ENCODE results near the gene BOC.

BOC gene

DNA sequence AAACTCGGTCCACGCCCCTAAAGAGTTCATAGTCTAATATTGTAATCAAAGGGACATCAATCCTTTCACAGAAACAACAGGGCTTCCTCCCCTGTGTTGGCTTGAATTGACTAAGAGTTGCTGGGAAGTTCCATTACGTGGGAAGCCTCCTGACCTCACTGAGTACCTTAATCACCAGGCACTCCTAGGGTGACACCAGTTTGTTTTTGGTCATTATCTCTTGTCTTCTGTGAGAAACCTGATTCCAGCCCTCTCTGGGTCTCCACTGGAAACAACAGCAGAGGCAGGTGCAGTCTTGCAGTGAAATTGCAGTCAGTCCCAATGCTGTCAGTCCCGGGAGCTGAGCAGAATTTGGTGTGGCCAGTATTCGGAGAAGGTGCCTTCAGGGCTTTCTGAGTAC lies 55.4 kb downstream of the BOC start:
- TF ChIP-seq EGR1 (IDR thresholded peaks at IDR 0.05) (no peak), TCF12 (IDR thresholded peaks at IDR 0.05; ENCODE audit: low read depth) (no peak), FOXM1 (IDR thresholded peaks at IDR 0.05; ENCODE audit: borderline replicate concordance, low read depth) (no peak), RAD21 (IDR thresholded peaks at IDR 0.05; ENCODE audit: low read depth) (no peak)
- TF ChIP-seq, protein P1, sequence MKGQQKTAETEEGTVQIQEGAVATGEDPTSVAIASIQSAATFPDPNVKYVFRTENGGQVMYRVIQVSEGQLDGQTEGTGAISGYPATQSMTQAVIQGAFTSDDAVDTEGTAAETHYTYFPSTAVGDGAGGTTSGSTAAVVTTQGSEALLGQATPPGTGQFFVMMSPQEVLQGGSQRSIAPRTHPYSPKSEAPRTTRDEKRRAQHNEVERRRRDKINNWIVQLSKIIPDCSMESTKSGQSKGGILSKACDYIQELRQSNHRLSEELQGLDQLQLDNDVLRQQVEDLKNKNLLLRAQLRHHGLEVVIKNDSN (IDR thresholded peaks at IDR 0.05), result no peak

DNA sequence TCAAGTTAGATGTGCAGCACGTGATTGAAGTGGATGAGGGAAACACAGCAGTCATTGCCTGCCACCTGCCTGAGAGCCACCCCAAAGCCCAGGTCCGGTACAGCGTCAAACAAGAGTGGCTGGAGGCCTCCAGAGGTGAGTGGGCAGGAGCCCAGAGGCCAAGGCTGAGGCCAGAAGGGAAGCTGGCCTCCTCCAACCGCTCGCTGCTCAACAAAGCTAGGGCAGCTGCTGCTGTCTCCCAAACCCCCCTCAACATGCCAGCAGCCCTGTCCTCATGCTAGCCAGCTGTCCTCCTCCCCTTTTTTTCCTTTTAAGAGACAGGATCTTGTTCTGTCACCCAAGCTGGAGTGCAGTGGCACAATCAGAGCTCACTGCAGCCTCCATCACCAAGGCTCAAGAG lies 57.0 kb downstream of the BOC start:
- no peak for TF ChIP-seq TAF1 (IDR thresholded peaks at IDR 0.05; ENCODE audit: low read depth)
- TF ChIP-seq TEAD4 (IDR thresholded peaks at IDR 0.05), result no peak
- TF ChIP-seq, protein P2, sequence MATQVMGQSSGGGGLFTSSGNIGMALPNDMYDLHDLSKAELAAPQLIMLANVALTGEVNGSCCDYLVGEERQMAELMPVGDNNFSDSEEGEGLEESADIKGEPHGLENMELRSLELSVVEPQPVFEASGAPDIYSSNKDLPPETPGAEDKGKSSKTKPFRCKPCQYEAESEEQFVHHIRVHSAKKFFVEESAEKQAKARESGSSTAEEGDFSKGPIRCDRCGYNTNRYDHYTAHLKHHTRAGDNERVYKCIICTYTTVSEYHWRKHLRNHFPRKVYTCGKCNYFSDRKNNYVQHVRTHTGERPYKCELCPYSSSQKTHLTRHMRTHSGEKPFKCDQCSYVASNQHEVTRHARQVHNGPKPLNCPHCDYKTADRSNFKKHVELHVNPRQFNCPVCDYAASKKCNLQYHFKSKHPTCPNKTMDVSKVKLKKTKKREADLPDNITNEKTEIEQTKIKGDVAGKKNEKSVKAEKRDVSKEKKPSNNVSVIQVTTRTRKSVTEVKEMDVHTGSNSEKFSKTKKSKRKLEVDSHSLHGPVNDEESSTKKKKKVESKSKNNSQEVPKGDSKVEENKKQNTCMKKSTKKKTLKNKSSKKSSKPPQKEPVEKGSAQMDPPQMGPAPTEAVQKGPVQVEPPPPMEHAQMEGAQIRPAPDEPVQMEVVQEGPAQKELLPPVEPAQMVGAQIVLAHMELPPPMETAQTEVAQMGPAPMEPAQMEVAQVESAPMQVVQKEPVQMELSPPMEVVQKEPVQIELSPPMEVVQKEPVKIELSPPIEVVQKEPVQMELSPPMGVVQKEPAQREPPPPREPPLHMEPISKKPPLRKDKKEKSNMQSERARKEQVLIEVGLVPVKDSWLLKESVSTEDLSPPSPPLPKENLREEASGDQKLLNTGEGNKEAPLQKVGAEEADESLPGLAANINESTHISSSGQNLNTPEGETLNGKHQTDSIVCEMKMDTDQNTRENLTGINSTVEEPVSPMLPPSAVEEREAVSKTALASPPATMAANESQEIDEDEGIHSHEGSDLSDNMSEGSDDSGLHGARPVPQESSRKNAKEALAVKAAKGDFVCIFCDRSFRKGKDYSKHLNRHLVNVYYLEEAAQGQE (IDR thresholded peaks at IDR 0.05; ENCODE audit: low read depth), result no peak
- TF ChIP-seq EP300 (IDR thresholded peaks at IDR 0.05; ENCODE audit: borderline replicate concordance), result no peak

DNA sequence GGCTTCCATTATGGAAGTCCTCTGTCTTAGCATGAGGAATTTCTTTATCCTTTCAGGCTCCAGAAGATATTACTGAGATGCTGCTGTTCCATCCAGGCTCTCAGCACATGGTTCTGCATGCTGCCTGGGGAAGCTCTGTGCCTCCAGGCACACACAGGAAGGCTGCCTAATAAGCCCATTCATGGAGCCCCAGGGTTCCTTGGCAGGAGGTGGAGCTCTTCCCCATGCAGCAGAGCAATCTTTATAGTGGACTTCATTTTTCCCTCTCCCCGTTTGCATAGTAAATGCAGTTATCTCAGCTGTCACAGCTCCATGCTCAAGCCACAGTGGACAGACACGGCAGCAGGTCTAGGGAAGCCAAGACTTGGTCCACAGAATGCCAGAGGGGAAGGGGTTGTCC lies 57.6 kb downstream of the BOC start:
- TF ChIP-seq TEAD4 (IDR thresholded peaks at IDR 0.05), result no peak
- no peak for TF ChIP-seq ZBTB7A (IDR thresholded peaks at IDR 0.05; ENCODE audit: low read depth)
- TF ChIP-seq, protein P3, sequence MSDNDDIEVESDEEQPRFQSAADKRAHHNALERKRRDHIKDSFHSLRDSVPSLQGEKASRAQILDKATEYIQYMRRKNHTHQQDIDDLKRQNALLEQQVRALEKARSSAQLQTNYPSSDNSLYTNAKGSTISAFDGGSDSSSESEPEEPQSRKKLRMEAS (IDR thresholded peaks at IDR 0.05), result no peak
- TF ChIP-seq TCF12 (IDR thresholded peaks at IDR 0.05; ENCODE audit: low read depth), result no peak
- no peak for TF ChIP-seq RAD21 (IDR thresholded peaks at IDR 0.05; ENCODE audit: low read depth)
- TF ChIP-seq, protein P1 (IDR thresholded peaks at IDR 0.05), result no peak
- TF ChIP-seq NFIC (IDR thresholded peaks at IDR 0.05), result no peak
- TF ChIP-seq TAF1 (IDR thresholded peaks at IDR 0.05; ENCODE audit: low read depth), result no peak
- no peak for TF ChIP-seq CEBPB (IDR thresholded peaks at IDR 0.05)
- TF ChIP-seq FOXM1 (IDR thresholded peaks at IDR 0.05; ENCODE audit: borderline replicate concordance, low read depth), result no peak
- no peak for TF ChIP-seq YY1 (IDR thresholded peaks at IDR 0.05; ENCODE audit: low read depth)
- no peak for TF ChIP-seq CREB1 (IDR thresholded peaks at IDR 0.05; ENCODE audit: low read depth)
- no peak for TF ChIP-seq EGR1 (IDR thresholded peaks at IDR 0.05)
- TF ChIP-seq, protein P2 (IDR thresholded peaks at IDR 0.05; ENCODE audit: low read depth), result no peak
- TF ChIP-seq EP300 (IDR thresholded peaks at IDR 0.05; ENCODE audit: borderline replicate concordance), result no peak

DNA sequence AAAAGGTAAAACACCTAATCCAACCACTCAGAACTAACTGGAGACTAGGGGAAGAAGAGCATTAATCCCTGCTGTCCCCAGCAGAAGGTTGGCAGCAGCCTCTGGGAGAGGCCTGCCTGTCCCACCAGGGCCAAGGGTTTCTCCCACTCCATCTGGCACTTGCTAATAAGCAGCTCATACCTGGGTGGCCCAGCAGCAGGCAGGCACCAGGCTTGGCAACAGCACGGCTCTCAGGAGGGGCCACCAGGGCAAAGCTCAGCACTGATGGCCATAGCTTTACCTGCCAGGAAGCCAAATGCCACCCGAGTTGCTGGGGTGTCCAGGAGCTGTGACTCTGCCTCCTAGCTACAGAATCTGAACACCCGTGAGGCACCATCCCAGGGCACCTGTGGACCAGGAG lies 58.3 kb downstream of the BOC start:
- TF ChIP-seq RAD21 (IDR thresholded peaks at IDR 0.05; ENCODE audit: low read depth) (no peak), EGR1 (IDR thresholded peaks at IDR 0.05) (no peak), YY1 (IDR thresholded peaks at IDR 0.05; ENCODE audit: low read depth) (no peak), CEBPB (IDR thresholded peaks at IDR 0.05) (no peak), CREB1 (IDR thresholded peaks at IDR 0.05; ENCODE audit: low read depth) (no peak), NFIC (IDR thresholded peaks at IDR 0.05) (no peak), EP300 (IDR thresholded peaks at IDR 0.05; ENCODE audit: borderline replicate concordance) (no peak), TCF12 (IDR thresholded peaks at IDR 0.05; ENCODE audit: low read depth) (no peak), FOXM1 (IDR thresholded peaks at IDR 0.05; ENCODE audit: borderline replicate concordance, low read depth) (no peak), ZBTB7A (IDR thresholded peaks at IDR 0.05; ENCODE audit: low read depth) (no peak), TEAD4 (IDR thresholded peaks at IDR 0.05) (no peak), TAF1 (IDR thresholded peaks at IDR 0.05; ENCODE audit: low read depth) (no peak)
- TF ChIP-seq, protein P1 (IDR thresholded peaks at IDR 0.05), result no peak
- TF ChIP-seq, protein P2 (IDR thresholded peaks at IDR 0.05; ENCODE audit: low read depth), result no peak
- TF ChIP-seq, protein P3 (IDR thresholded peaks at IDR 0.05), result no peak
